HepG2 (cell line): ENCODE results near the gene TDRD9. TPM values are rescaled to one million over a fixed set of nuclear protein-coding genes. Genes with fewer than 3 reads are reported as not detected.
A peak's percentile ranks its signal among the peaks of the same experiment; 100 is the strongest.

ENCODE experiments used
- CREB3 ChIP-seq: sonication (generic); formaldehyde crosslinking; IDR thresholded peaks from 2 replicates; pipeline ENCODE4 v1.5.0; 2020; ENCODE audit warnings: missing genetic modification reagents
- ETV5 ChIP-seq: IDR thresholded peaks from 2 replicates; pipeline ENCODE4 v1.6.1; 2018; ENCODE audit warnings: missing biosample characterization, missing genetic modification reagents, inconsistent platforms, borderline replicate concordance
- GPN1 ChIP-seq: sonication (generic); formaldehyde crosslinking; IDR thresholded peaks from 2 replicates; pipeline ENCODE4 v1.5.1; 2020; ENCODE audit warnings: missing genetic modification reagents, borderline replicate concordance
- HHEX ChIP-seq: IDR thresholded peaks from 2 replicates; pipeline ENCODE4 v1.6.1; 2016; ENCODE audit warnings: control low read depth
- KLF16 ChIP-seq, 2 experiments: sonication (generic) in 1 of 2; formaldehyde crosslinking in 1 of 2; IDR thresholded peaks; 2 replicates each; pipeline versions ENCODE4 v1.6.1 to v1.8.0; 2016 to 2023; ENCODE audit warnings: missing genetic modification reagents in 2 of 2, missing compliant biosample characterization in 1 of 2
- KMT2A ChIP-seq: sonication (generic); formaldehyde crosslinking; IDR thresholded peaks from 2 replicates; pipeline ENCODE4 v1.4.0; 2020; ENCODE audit warnings: missing genetic modification reagents
- NFE2L2 ChIP-seq: fragments of 150-350 bp; IDR thresholded peaks from 2 replicates; pipeline ENCODE4 v1.6.1; 2014; ENCODE audit warnings: low read length
- PCBP1 ChIP-seq: fragments of 200-400 bp; formaldehyde crosslinking; IDR thresholded peaks from 2 replicates; pipeline ENCODE4 v1.6.1; 2017; ENCODE audit warnings: mild to moderate bottlenecking, low read depth, low read length, borderline replicate concordance
- SALL2 ChIP-seq: sonication (generic); formaldehyde crosslinking; IDR thresholded peaks from 2 replicates; pipeline ENCODE4 v1.8.1; 2023; ENCODE audit warnings: mild to moderate bottlenecking, missing genetic modification reagents, inconsistent platforms
- TEAD2 ChIP-seq: sonication (generic); formaldehyde crosslinking; IDR thresholded peaks from 2 replicates; pipeline ENCODE4 v1.9.0; 2021; ENCODE audit warnings: missing genetic modification reagents
- TOPORS ChIP-seq: sonication (generic); formaldehyde crosslinking; IDR thresholded peaks from 2 replicates; pipeline ENCODE4 v1.8.0; 2023; ENCODE audit warnings: mild to moderate bottlenecking, missing genetic modification reagents
- ZBTB46 ChIP-seq: sonication (generic); formaldehyde crosslinking; IDR thresholded peaks from 2 replicates; pipeline ENCODE4 v1.4.0; 2020; ENCODE audit warnings: mild to moderate bottlenecking, missing genetic modification reagents, borderline replicate concordance
- ZNF10 ChIP-seq: sonication (generic); formaldehyde crosslinking; IDR thresholded peaks from 2 replicates; pipeline ENCODE4 v1.4.0; 2020; ENCODE audit warnings: mild to moderate bottlenecking, low read depth, missing genetic modification reagents, borderline replicate concordance
- ZNF720 ChIP-seq: sonication (generic); formaldehyde crosslinking; IDR thresholded peaks from 2 replicates; pipeline ENCODE4 v1.4.0; 2020; ENCODE audit warnings: missing genetic modification reagents
- ZSCAN21 ChIP-seq: sonication (generic); formaldehyde crosslinking; IDR thresholded peaks from 2 replicates; pipeline ENCODE4 v1.8.0; 2022; ENCODE audit warnings: mild to moderate bottlenecking, missing genetic modification reagents, moderate library complexity, borderline replicate concordance
- polyA plus RNA-seq, 8 experiments: library from polyadenylated mRNA; depleted of rRNA in 3 of 8; stranded (reverse) in 7 of 8; unstranded in 1 of 8; fragments of >200 nt; fragmentation: Illumina TruSeq in 4 of 8; extraction: Trizol in 4 of 8; gene quantifications; 2 replicates each; pipeline versions ENCODE4 v1.2.1 to v1.2.3, GENCODE V29; 2011 to 2016; ENCODE audit warnings: low read depth in 4 of 8, missing spikeins in 1 of 8, mixed read lengths in 1 of 8; ENCODE audit not compliant: insufficient read depth in 1 of 8
- total RNA-seq, 5 experiments: library from RNA; depleted of rRNA; stranded (reverse); fragments of >200 nt; fragmentation: Illumina TruSeq; extraction: Trizol; gene quantifications; 2 replicates each; pipeline ENCODE4 v1.2.3, GENCODE V29; 2016; ENCODE audit warnings: low read depth in 1 of 5
- TF ChIP-seq, protein P1 (sequence below): fragments of 450-650 bp; IDR thresholded peaks from 2 replicates; pipeline ENCODE4 v1.6.1; 2017; ENCODE audit warnings: mild to moderate bottlenecking
- TF ChIP-seq, protein P2 (sequence below): sonication (generic); formaldehyde crosslinking; IDR thresholded peaks from 2 replicates; pipeline ENCODE4 v1.4.0; 2020; ENCODE audit warnings: missing genetic modification reagents
- TF ChIP-seq, protein P3 (sequence below): sonication (generic); formaldehyde crosslinking; conservative IDR thresholded peaks from 2 replicates; pipeline ENCODE4 v1.4.0; 2020; ENCODE audit warnings: missing genetic modification reagents

Gene TDRD9
- total and polyA plus RNA-seq, 2 of the 13 experiments (the other 11 are each of a cell fraction or from before 2014, with no cell fraction given) = not detected

- TF ChIP-seq, protein P1, sequence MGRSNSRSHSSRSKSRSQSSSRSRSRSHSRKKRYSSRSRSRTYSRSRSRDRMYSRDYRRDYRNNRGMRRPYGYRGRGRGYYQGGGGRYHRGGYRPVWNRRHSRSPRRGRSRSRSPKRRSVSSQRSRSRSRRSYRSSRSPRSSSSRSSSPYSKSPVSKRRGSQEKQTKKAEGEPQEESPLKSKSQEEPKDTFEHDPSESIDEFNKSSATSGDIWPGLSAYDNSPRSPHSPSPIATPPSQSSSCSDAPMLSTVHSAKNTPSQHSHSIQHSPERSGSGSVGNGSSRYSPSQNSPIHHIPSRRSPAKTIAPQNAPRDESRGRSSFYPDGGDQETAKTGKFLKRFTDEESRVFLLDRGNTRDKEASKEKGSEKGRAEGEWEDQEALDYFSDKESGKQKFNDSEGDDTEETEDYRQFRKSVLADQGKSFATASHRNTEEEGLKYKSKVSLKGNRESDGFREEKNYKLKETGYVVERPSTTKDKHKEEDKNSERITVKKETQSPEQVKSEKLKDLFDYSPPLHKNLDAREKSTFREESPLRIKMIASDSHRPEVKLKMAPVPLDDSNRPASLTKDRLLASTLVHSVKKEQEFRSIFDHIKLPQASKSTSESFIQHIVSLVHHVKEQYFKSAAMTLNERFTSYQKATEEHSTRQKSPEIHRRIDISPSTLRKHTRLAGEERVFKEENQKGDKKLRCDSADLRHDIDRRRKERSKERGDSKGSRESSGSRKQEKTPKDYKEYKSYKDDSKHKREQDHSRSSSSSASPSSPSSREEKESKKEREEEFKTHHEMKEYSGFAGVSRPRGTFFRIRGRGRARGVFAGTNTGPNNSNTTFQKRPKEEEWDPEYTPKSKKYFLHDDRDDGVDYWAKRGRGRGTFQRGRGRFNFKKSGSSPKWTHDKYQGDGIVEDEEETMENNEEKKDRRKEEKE = no peak
- TF ChIP-seq CREB3 = peak; percentile 72; the same call in 1 of the 2 replicates
- no peak for TF ChIP-seq GPN1 (CRISPR knock-in tag)
- no peak for TF ChIP-seq PCBP1
- peak; percentile 57; the same call in 1 of the 2 replicates for TF ChIP-seq KMT2A
- TF ChIP-seq KLF16 (CRISPR knock-in tag; IDR thresholded peaks at IDR 0.05) = peak; percentile 65 to 77; a peak in 2 of 4 replicates
- TF ChIP-seq, protein P2, sequence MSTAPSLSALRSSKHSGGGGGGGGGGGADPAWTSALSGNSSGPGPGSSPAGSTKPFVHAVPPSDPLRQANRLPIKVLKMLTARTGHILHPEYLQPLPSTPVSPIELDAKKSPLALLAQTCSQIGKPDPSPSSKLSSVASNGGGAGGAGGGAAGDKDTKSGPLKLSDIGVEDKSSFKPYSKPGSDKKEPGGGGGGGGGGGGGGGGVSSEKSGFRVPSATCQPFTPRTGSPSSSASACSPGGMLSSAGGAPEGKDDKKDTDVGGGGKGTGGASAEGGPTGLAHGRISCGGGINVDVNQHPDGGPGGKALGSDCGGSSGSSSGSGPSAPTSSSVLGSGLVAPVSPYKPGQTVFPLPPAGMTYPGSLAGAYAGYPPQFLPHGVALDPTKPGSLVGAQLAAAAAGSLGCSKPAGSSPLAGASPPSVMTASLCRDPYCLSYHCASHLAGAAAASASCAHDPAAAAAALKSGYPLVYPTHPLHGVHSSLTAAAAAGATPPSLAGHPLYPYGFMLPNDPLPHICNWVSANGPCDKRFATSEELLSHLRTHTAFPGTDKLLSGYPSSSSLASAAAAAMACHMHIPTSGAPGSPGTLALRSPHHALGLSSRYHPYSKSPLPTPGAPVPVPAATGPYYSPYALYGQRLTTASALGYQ = peak; percentile 61; the same call in 1 of the 2 replicates
- TF ChIP-seq, protein P3, sequence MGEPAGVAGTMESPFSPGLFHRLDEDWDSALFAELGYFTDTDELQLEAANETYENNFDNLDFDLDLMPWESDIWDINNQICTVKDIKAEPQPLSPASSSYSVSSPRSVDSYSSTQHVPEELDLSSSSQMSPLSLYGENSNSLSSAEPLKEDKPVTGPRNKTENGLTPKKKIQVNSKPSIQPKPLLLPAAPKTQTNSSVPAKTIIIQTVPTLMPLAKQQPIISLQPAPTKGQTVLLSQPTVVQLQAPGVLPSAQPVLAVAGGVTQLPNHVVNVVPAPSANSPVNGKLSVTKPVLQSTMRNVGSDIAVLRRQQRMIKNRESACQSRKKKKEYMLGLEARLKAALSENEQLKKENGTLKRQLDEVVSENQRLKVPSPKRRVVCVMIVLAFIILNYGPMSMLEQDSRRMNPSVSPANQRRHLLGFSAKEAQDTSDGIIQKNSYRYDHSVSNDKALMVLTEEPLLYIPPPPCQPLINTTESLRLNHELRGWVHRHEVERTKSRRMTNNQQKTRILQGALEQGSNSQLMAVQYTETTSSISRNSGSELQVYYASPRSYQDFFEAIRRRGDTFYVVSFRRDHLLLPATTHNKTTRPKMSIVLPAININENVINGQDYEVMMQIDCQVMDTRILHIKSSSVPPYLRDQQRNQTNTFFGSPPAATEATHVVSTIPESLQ = no peak
- peak; percentile 99 for TF ChIP-seq ZSCAN21 (CRISPR knock-in tag)
- TF ChIP-seq ETV5 = peak; percentile 59; the same call in 1 of the 2 replicates
- TF ChIP-seq SALL2 = peak; percentile 73; the same call in 1 of the 2 replicates
- TF ChIP-seq HHEX (CRISPR knock-in tag) = no peak
- peak; percentile 84 for TF ChIP-seq TOPORS
- TF ChIP-seq TEAD2 = peak; percentile 23; the same call in 1 of the 2 replicates
- TF ChIP-seq ZNF720 (CRISPR knock-in tag) = no peak
- TF ChIP-seq ZBTB46 (CRISPR knock-in tag) = no peak
- TF ChIP-seq NFE2L2 = no peak
- no peak for TF ChIP-seq ZNF10
Observed at GRCh38 chr14:103881268-103882201, 46.7 kb upstream of the TDRD9 start (continued).
